ENCODE results near the gene TPSD1. TPM values are rescaled to one million over a fixed set of nuclear protein-coding genes. Genes with fewer than 3 reads are reported as not detected.
"Not testable (repeated sequence)": the region's sequence is repeated elsewhere in the genome, so short reads cannot be mapped to it uniquely, and the experiment has no call there.

Gene TPSD1
- total RNA-seq, 1 experiment from 2014 or later: not detected

GRCh38 chr16:1228227-1228626 lies 27.6 kb upstream of the TPSD1 start:
- BruUV-seq (replicated peaks); H3K27ac Mint-ChIP-seq (ENCODE audit: unreplicated experiment); CTCF ChIA-PET; intact Hi-C loops (cut with micrococcal nuclease; ENCODE audit: unreplicated experiment); H3K4me1 Mint-ChIP-seq (ENCODE audit: low read depth, unreplicated experiment); DNase-seq; H3K36me3 Mint-ChIP-seq (ENCODE audit: insufficient read depth, unreplicated experiment); H3K4me3 Mint-ChIP-seq (ENCODE audit: low read depth, unreplicated experiment); H3K9me3 Mint-ChIP-seq (ENCODE audit: low read depth, unreplicated experiment): not testable (repeated sequence)
- peaks cover 53% of the 10 kb centered on the region for H3K27me3 Mint-ChIP-seq (ENCODE audit: unreplicated experiment)

GRCh38 chr16:1229476-1229875 lies 26.4 kb upstream of the TPSD1 start:
- H3K9me3 Mint-ChIP-seq (ENCODE audit: low read depth, unreplicated experiment); intact Hi-C loops (cut with micrococcal nuclease; ENCODE audit: unreplicated experiment); H3K4me1 Mint-ChIP-seq (ENCODE audit: low read depth, unreplicated experiment); BruUV-seq (replicated peaks); DNase-seq; H3K27ac Mint-ChIP-seq (ENCODE audit: unreplicated experiment); CTCF ChIA-PET; H3K4me3 Mint-ChIP-seq (ENCODE audit: low read depth, unreplicated experiment); H3K36me3 Mint-ChIP-seq (ENCODE audit: insufficient read depth, unreplicated experiment): not testable (repeated sequence)
- peaks cover 40% of the 10 kb centered on the region for H3K27me3 Mint-ChIP-seq (ENCODE audit: unreplicated experiment)

DNA sequence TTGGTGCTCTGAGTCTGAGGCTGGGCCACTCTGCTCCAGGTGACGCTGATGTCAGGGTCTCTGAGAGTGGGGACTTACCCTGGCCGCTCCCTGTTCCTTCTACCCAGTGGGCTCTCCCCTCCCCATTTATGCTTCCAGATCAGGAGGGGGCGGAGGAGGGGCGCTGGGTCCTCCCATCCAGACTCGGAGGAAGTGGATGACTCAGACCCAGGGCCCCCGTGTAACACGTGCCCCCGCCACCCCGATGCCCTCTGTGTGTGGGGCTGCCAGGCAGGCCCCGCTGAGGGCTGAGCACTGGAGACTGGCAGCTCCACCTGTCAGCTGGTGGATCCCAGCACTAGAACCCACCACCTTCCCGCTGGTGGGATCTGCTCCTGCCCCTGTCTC lies 25.8 kb upstream of the TPSD1 start, which contains the start of gene TPSB2:
TSS of gene TPSB2 (minus strand) at position 101 of the 387 bp plus-strand sequence. CDS start 233 bp downstream, outside the sequence.
- CTCF ChIA-PET; H3K4me3 Mint-ChIP-seq (ENCODE audit: low read depth, unreplicated experiment); intact Hi-C loops (cut with micrococcal nuclease; ENCODE audit: unreplicated experiment); H3K36me3 Mint-ChIP-seq (ENCODE audit: insufficient read depth, unreplicated experiment); H3K4me1 Mint-ChIP-seq (ENCODE audit: low read depth, unreplicated experiment); BruUV-seq (replicated peaks); H3K27ac Mint-ChIP-seq (ENCODE audit: unreplicated experiment); H3K9me3 Mint-ChIP-seq (ENCODE audit: low read depth, unreplicated experiment); DNase-seq: not testable (repeated sequence)
- H3K27me3 Mint-ChIP-seq (ENCODE audit: unreplicated experiment): peaks cover 34% of the 10 kb centered on the region

- H3K27me3 Mint-ChIP-seq (ENCODE audit: unreplicated experiment): peaks cover 28% of the 10 kb centered on the region
- intact Hi-C loops (cut with micrococcal nuclease; ENCODE audit: unreplicated experiment); H3K36me3 Mint-ChIP-seq (ENCODE audit: insufficient read depth, unreplicated experiment); H3K4me1 Mint-ChIP-seq (ENCODE audit: low read depth, unreplicated experiment); CTCF ChIA-PET; DNase-seq; H3K27ac Mint-ChIP-seq (ENCODE audit: unreplicated experiment); BruUV-seq (replicated peaks); H3K4me3 Mint-ChIP-seq (ENCODE audit: low read depth, unreplicated experiment); H3K9me3 Mint-ChIP-seq (ENCODE audit: low read depth, unreplicated experiment): not testable (repeated sequence)
Measured at GRCh38 chr16:1230471-1231212, 25.2 kb upstream of the TPSD1 start.

DNA sequence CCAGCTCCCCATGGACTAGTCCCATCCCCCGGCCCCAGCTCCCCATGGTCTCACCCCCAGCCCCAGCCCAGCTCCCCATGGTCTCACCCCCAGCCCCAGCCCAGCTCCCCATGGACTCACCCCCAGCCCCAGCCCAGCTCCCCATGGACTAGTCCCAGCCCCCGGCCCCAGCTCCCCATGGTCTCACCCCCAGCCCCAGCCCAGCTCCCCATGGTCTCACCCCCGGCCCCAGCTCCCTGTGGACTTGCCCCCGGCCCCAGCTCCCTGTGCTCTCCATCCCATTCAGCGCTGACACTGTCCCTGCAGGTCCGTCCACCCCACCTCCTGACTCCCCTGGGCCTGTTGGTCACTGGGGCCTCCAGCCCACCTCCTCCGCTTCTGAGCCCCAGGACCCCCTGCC lies 24.6 kb upstream of the TPSD1 start:
- H3K27ac Mint-ChIP-seq (ENCODE audit: unreplicated experiment); intact Hi-C loops (cut with micrococcal nuclease; ENCODE audit: unreplicated experiment); H3K9me3 Mint-ChIP-seq (ENCODE audit: low read depth, unreplicated experiment); H3K36me3 Mint-ChIP-seq (ENCODE audit: insufficient read depth, unreplicated experiment); H3K4me1 Mint-ChIP-seq (ENCODE audit: low read depth, unreplicated experiment); H3K4me3 Mint-ChIP-seq (ENCODE audit: low read depth, unreplicated experiment); BruUV-seq (replicated peaks); CTCF ChIA-PET; DNase-seq: not testable (repeated sequence)
- H3K27me3 Mint-ChIP-seq (ENCODE audit: unreplicated experiment): peaks cover 23% of the 10 kb centered on the region

GRCh38 chr16:1232049-1232748 lies 23.7 kb upstream of the TPSD1 start:
- H3K9me3 Mint-ChIP-seq (ENCODE audit: low read depth, unreplicated experiment); H3K4me1 Mint-ChIP-seq (ENCODE audit: low read depth, unreplicated experiment); CTCF ChIA-PET; intact Hi-C loops (cut with micrococcal nuclease; ENCODE audit: unreplicated experiment); DNase-seq; BruUV-seq (replicated peaks); H3K36me3 Mint-ChIP-seq (ENCODE audit: insufficient read depth, unreplicated experiment); H3K4me3 Mint-ChIP-seq (ENCODE audit: low read depth, unreplicated experiment); H3K27ac Mint-ChIP-seq (ENCODE audit: unreplicated experiment): not testable (repeated sequence)
- H3K27me3 Mint-ChIP-seq (ENCODE audit: unreplicated experiment): peaks cover 16% of the 10 kb centered on the region

- DNase-seq; intact Hi-C loops (cut with micrococcal nuclease; ENCODE audit: unreplicated experiment); H3K27ac Mint-ChIP-seq (ENCODE audit: unreplicated experiment); CTCF ChIA-PET; H3K4me1 Mint-ChIP-seq (ENCODE audit: low read depth, unreplicated experiment); H3K4me3 Mint-ChIP-seq (ENCODE audit: low read depth, unreplicated experiment); H3K36me3 Mint-ChIP-seq (ENCODE audit: insufficient read depth, unreplicated experiment); H3K9me3 Mint-ChIP-seq (ENCODE audit: low read depth, unreplicated experiment); BruUV-seq (replicated peaks): not testable (repeated sequence)
- H3K27me3 Mint-ChIP-seq (ENCODE audit: unreplicated experiment): peaks cover 18% of the 10 kb centered on the region
Measured at GRCh38 chr16:1236659-1237058, 19.2 kb upstream of the TPSD1 start.
